PFSK-1 (cell line): Measurements from ENCODE around the gene NDFIP2.

Experiments used
- FOXP2 ChIP-seq: optimal IDR thresholded peaks from 2 replicates; pipeline ENCODE3; 2011; ENCODE audit warnings: borderline replicate concordance, control low read depth, inconsistent platforms; ENCODE audit not compliant: insufficient read depth; ENCODE audit errors: extremely low read length, extremely low read depth
- POLR2AphosphoS5 ChIP-seq: IDR thresholded peaks from 2 replicates; pipeline ENCODE4 v1.6.1; 2012; ENCODE audit warnings: low read depth, mild to moderate bottlenecking, control low read depth, low read length, moderate library complexity
- REST ChIP-seq, 2 experiments: IDR thresholded peaks; 2 replicates each; pipeline versions ENCODE4 v1.6.1 to v1.8.0; 2011 to 2012; ENCODE audit warnings: low read depth in 2 of 2, low read length in 2 of 2, control low read depth in 1 of 2, inconsistent platforms in 1 of 2, mild to moderate bottlenecking in 1 of 2, moderate library complexity in 1 of 2; ENCODE audit not compliant: insufficient read depth in 1 of 2
- SIN3A ChIP-seq: IDR thresholded peaks from 2 replicates; pipeline ENCODE4 v1.6.1; 2012; ENCODE audit warnings: mild to moderate bottlenecking, low read length, moderate library complexity, borderline replicate concordance; ENCODE audit not compliant: insufficient read depth
- TAF1 ChIP-seq: IDR thresholded peaks from 2 replicates; pipeline ENCODE4 v1.6.1; 2012; ENCODE audit warnings: low read length, control low read depth, borderline replicate concordance; ENCODE audit not compliant: insufficient read depth

The NDFIP2 gene

DNA sequence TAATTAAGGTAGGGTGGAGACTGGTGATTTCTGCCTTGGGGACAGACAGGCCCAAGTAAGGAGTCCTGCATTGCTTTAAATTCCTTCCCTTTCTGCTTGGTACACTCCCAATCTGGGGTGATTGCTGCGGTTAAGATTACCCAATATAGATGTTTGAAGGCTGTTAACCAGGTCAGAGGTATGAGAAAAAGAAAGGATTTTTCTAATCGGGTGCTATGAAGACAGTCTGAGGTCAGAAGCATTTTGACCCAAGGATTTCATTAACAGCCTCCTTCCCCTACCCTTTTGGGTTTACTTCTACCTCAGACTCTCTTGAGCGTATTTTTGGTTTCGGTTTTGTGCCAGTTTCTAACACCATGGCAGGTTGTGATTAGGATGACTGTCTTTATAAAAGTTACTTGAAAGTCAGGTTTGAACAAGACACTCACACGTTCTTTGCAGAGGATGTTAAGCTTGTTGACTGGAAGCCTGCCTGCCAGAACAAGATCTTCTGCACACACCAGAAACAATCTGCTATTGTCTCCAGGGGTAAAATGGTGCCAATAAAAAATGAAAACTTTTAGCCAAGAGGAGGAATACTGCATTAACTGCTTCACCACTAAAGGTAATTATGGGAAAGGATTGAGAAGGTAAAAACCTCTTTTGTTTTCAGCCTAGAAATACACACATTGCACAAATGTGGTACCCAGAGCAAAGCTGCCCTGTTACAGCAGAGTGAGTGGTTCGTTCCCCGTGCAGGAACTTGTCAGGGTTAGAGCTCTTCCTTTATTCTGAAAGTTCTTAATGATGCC is 108.8 kb downstream of the NDFIP2 start:
- TF ChIP-seq FOXP2: no peak
- TF ChIP-seq POLR2AphosphoS5: no peak
- TF ChIP-seq REST (IDR thresholded peaks at IDR 0.05; ENCODE audit: insufficient read depth in 1 of 2, low read depth in 2 of 2, low read length in 2 of 2): no peak
- TF ChIP-seq TAF1: no peak
- no peak for TF ChIP-seq SIN3A

- TF ChIP-seq POLR2AphosphoS5: no peak
- no peak for TF ChIP-seq SIN3A
- TF ChIP-seq FOXP2: no peak
- no peak for TF ChIP-seq REST (IDR thresholded peaks at IDR 0.05; ENCODE audit: insufficient read depth in 1 of 2, low read depth in 2 of 2, low read length in 2 of 2)
Measured at GRCh38 chr13:79590394-79590676, 109.4 kb downstream of the NDFIP2 start.

DNA sequence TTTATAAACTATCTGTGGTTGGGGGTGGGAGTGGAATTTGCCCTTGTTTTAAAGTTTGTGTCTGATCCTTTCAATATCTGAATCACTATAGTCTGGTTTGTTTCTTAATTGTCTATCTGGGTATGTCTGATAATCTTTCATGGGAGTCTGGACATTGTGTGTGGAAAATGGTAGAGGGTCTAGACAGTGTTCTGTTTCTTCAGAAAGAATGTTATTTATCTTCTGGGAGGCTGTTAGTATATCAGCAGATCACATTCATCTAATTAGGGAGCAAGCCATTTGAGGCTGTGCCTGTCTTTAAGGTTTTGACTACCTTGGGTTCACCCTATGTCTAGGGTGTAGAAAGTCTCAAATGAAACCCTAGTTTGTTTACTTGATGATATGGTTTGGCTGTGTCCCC is 110.5 kb downstream of the NDFIP2 start:
- TF ChIP-seq REST (IDR thresholded peaks at IDR 0.05; ENCODE audit: insufficient read depth in 1 of 2, low read depth in 2 of 2, low read length in 2 of 2): no peak
- TF ChIP-seq SIN3A: no peak
- TF ChIP-seq FOXP2: no peak
- no peak for TF ChIP-seq POLR2AphosphoS5
- TF ChIP-seq TAF1: no peak

DNA sequence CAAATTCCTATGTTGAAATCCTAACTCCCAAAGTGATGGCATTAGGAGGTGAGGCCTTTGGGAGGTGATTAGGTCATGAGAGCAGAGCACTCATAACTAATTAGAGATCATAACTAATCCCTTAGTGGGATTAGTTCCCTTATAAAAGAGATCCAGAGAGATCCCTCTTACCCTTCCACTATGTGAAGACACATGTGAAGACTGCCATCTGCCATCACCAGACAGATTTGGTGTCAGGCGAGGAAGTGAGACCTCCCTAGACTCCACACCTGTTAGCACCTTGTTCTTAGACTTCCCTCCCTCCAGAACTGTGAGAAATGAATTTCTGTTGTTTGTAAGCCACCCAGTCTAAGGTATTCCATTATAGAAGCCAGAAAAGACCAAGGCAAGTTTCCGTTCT is 112.2 kb downstream of the NDFIP2 start:
- TF ChIP-seq REST (IDR thresholded peaks at IDR 0.05; ENCODE audit: insufficient read depth in 1 of 2, low read depth in 2 of 2, low read length in 2 of 2) (no peak), POLR2AphosphoS5 (no peak), TAF1 (no peak), SIN3A (no peak), FOXP2 (no peak)

- TF ChIP-seq FOXP2 (no peak), TAF1 (no peak), REST (IDR thresholded peaks at IDR 0.05; ENCODE audit: insufficient read depth in 1 of 2, low read depth in 2 of 2, low read length in 2 of 2) (no peak), POLR2AphosphoS5 (no peak), SIN3A (no peak)
Measured at GRCh38 chr13:79593641-79594275, 112.8 kb downstream of the NDFIP2 start.
